ENCODE measurements around the gene PROX1.

The PROX1 gene

DNA sequence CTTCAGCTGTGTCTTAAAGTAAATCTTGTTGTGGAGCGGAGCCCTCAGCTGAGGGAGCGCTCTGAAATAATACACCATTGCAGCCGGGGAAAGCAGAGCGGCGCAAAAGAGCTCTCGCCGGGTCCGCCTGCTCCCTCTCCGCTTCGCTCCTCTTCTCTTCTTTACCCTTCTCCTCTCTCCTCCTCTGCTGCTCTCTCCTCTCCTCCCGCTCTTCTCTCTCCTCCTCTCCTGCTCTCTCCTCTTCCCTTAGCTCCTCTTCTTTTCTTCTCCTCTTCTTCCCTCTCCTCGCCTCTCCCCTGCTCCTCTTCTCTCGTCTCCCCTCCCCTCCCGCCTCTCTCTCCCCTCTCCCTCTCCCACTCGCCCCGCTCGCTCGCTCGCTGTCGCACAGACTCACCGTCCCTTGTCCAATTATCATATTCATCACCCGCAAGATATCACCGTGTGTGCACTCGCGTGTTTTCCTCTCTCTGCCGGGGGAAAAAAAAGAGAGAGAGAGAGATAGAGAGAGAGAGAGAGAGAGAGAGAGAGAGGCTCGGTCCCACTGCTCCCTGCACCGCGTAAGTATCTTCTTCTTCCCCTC is at the start of gene PROX1:
PROX1 (plus strand) TSS at position 47 of the 580 bp plus-strand sequence. CDS start 8,563 bp downstream, outside the sequence.
- DNase-seq (ENCODE audit: low spot score), result peak; percentile 78

GRCh38 chr1:213938776-213939175 is 49.0 kb upstream of the PROX1 start:
- DNase-seq (ENCODE audit: low spot score), result no peak

DNA sequence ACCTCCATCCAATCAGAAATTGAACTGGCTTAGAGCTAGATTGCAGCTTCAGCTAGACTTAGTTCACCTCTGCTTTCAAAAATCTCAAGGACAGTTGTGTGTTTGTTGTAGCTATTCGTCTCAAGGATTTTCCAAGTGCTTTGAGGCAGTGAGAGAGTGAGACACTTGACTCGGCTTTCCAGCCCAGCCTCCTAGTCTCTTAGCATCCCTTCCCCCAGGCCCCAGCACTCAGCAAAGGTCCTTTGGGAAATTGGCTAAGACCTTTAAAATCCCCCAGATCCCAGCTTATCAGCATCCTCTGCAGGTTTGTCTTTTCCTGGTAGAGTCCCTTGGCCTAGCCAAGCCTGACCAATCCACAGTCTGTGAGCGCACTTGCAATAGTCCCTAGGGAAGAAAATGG is 47.9 kb upstream of the PROX1 start:
- DNase-seq (ENCODE audit: low spot score), result no peak

- no peak for DNase-seq (ENCODE audit: low spot score)
These were observed 46.8 kb upstream of the PROX1 start for GRCh38 chr1:213940947-213941346.

GRCh38 chr1:213942061-213942460 is 45.7 kb upstream of the PROX1 start:
- no peak for DNase-seq (ENCODE audit: low spot score)

DNA sequence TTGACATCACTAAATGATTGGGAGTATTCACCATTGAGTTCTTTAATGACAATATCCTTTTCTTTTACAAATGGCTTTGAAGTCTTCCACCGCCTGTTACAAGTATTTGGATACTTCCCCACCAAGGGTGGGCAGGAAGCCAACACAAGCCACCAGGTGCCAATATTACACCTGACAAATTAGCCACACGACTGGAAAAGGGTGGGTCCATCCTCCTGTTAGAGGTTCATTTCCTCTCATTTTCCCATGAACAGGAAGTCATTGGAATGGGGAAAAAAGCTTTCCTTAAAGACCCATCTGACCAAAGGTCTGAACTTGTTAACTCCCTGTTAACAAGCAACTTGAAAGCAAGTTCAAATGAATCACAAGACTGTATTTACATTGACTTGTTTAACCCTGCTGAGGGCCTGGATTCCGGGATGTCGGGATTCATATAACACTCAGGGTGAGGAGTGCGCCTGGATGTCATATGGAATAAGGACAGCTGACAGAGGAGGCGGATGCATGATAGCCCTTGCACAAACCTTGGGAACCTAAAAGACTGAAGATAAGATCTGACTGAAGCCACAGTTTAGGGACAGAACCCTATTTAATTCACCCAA is 40.5 kb upstream of the PROX1 start:
- DNase-seq (ENCODE audit: low spot score), result peak; percentile 1

- DNase-seq (ENCODE audit: low spot score), result no peak
These were observed 35.9 kb upstream of the PROX1 start for GRCh38 chr1:213951876-213952275.

- DNase-seq (ENCODE audit: low spot score), result no peak
These were observed 34.0 kb upstream of the PROX1 start for GRCh38 chr1:213953806-213954205.

DNA sequence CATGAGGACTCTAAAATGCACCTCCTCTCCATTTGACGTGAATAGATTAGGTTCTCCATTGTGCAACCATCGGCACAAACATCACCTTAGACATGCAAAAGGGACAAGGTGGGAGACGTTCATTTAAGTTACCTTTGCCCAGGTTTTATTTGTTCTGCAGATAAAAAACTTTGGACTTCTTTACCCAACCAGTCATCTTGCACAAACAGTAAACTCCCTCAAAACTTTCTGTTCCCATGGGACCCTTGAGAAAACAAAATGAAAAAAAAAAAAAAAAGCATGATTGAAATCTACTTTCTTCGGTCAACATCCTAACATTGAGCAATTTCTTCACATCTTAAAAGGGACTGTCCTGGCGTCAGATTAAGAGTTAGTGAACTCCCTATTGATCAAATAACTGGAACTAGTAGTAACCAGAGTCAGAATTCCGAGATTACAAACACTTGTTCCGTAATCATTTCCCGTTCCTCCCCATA is 31.4 kb upstream of the PROX1 start:
- no peak for DNase-seq (ENCODE audit: low spot score)

- DNase-seq (ENCODE audit: low spot score), result no peak
These were observed 29.4 kb upstream of the PROX1 start for GRCh38 chr1:213958346-213958745.

DNA sequence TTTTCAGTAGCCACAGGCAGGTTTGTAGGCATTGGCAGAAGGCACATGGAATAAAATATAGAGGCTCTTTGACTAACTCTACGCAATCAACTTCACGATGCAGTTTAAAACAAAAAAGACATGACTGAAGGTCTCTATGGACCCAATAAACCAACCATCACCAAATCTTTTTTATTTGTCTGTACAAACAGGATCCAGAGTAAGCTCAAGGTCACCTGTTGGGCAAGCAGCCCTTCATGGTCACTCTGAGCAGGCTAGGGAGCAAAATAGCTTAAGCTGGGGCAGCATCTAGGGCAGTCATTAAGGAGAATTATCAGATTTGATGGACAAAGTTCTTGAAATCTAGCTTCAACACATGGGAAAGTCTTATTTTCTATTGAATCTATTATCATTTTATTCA is 26.8 kb upstream of the PROX1 start:
- no peak for DNase-seq (ENCODE audit: low spot score)

- DNase-seq (ENCODE audit: low spot score), result no peak
These were observed 25.3 kb upstream of the PROX1 start for GRCh38 chr1:213962508-213962907.

DNA sequence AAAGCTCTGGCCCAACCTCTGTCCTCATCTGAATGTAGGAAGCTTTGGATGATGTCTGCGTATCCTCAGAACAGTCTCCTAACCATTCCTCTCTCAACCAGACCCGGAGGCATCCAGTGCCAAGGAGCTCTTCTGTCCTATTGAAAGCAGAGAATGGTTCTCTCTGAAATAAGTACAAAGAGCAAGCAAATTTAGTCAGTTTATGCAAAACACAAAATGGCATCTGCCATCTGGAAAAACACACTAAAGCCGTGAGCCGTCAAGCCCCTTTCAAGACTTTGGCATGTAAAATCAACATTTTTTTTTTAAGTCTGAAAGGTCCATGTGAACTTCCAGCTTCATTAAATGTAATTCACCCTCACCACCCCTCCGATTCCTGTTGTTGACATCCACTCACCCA is 21.7 kb upstream of the PROX1 start:
- DNase-seq (ENCODE audit: low spot score), result no peak

- no peak for DNase-seq (ENCODE audit: low spot score)
These were observed 19.5 kb upstream of the PROX1 start for GRCh38 chr1:213968146-213968825.

DNA sequence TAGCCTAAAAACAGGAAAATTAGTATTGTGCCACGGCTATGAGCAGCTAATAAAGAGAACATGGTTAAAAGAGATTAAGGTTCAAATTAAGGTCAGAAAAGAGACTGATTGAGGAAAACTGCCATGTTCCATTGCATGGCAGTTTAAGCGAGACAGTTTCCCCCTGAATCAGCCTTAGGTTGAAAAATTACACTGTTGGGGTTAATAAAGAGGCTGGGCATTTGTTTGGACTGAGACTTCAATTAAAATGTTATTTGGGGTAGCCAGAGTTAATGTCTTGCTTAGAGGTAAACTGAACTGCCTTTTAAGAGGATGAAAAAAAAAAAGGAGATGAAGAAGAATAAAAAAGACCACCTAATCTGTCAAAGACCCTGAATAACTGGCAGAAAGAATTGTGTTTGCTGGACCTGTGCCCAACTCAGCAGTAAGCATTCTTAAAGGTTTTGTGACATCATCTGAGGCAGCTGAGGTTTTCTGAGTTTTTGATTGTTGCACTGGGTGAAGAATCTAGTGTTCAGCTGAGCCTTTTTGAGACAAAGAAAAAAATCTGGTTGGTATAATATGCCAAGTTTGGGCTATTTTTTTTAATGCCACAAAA is 17.7 kb upstream of the PROX1 start:
- DNase-seq (ENCODE audit: low spot score), result no peak

DNA sequence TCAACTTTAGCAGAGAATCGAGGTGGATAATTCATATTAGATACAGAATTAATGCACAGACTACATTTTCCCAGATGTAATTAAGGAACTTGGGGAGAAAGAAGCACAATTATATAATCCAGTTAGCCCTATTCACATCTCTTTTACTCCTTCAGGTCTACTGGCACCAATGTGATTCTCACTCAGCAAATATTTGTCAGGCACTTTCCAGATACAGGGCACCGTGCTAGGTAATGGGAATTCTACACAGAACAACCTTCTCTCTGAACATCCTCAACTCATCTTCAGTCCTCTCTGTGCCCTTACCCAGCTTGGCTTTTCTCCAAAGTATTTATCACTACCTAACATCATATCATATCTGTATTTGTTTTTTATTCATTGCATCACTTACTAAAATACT is 15.6 kb upstream of the PROX1 start:
- no peak for DNase-seq (ENCODE audit: low spot score)

GRCh38 chr1:213973129-213973528 is 14.6 kb upstream of the PROX1 start:
- no peak for DNase-seq (ENCODE audit: low spot score)

DNA sequence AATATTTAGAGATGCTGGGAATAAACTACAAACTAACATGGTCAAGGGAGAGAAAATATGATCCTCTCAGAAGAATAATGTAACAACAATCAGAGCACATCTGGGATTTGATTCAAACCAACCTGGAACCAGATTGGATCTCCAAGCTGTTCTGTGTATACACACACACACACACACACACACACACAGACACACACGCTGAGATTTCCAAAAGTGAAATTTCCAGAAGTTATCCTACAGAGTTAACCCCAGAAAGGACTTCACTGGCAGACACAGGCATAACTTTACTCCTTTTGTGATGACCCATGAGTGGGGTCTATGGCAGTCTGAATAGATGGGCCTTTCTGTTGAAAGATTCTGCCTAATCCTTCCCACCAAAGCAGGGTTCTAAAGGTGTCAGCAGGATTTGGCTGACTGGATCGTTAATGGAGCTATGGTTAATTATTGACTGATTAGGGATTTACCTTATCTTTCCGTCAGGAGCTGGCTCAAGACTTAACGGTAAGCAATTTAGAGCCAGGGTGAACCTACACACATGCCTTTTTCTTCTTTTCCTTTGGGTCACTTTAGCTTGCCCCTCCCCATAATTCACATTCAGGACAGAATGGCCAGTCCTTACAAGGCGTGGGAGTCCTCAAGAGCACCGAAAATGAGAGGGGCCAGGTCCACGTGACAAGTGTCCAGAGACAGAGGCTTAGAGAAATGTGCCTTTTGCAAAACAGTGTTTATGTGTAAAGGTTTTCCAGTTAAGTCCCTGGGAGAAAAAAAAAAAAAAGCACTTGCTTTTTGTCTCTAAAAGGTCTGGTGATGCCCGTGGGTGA is 10.9 kb upstream of the PROX1 start:
- DNase-seq (ENCODE audit: low spot score), result no peak

GRCh38 chr1:213977486-213977842 is 10.3 kb upstream of the PROX1 start:
- DNase-seq (ENCODE audit: low spot score), result no peak

GRCh38 chr1:213977909-213978308 is 9.9 kb upstream of the PROX1 start:
- no peak for DNase-seq (ENCODE audit: low spot score)

DNA sequence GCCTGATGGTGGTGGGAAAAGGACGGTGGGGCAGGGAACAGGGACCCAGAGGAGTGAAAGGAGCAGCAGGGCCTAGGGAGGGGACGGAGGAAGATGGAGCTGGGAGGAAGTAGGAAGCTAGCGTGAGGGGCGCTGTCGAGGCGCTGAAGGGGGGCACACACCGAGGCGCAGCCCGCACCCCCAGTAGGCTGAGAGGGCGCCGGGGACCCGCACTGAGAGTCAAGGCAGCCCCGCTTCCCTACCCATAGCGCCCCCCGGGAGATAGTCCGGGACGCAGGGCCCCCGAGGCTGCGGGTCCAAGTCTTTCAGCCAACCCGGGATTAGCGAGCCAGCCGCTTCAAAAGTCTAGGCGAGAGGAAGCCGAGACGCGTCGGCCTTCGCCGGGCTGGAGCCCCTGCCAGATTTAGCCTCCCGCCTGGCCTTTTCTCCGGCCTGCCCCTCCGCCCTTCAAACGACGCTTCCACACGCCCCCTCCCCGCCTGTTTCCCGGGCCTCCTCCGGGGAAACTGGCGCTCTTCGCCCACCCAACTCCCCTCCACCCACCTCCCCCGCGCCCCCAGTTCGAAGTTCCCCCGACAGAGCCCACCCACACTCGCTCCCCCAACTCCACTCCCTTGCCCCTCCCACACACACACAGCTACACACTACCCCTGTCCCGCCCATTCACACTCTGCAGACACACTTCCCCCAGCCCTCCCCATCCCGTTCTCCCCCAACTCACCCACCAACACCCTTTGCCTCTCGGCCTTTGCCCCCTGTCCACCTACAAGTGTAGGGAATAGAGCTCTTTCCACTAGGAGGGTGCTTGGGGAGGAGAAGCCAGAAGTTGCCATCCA is 7.8 kb upstream of the PROX1 start:
- no peak for DNase-seq (ENCODE audit: low spot score)
